NT2/D1 (cell line): Measurements from ENCODE around the gene BLTP3B.

ENCODE experiments used
- SUZ12 ChIP-seq: IDR thresholded peaks from 2 replicates; pipeline ENCODE4 v1.6.1; 2011; ENCODE audit not compliant: insufficient read length, insufficient read depth; ENCODE audit errors: extremely low read depth
- YY1 ChIP-seq: IDR thresholded peaks from 2 replicates; pipeline ENCODE4 v1.6.1; 2011; ENCODE audit not compliant: insufficient read length, insufficient read depth
- ZNF274 ChIP-seq: IDR thresholded peaks from 2 replicates; pipeline ENCODE4 v1.6.1; 2011; ENCODE audit warnings: mild to moderate bottlenecking, low read depth, low read length

DNA sequence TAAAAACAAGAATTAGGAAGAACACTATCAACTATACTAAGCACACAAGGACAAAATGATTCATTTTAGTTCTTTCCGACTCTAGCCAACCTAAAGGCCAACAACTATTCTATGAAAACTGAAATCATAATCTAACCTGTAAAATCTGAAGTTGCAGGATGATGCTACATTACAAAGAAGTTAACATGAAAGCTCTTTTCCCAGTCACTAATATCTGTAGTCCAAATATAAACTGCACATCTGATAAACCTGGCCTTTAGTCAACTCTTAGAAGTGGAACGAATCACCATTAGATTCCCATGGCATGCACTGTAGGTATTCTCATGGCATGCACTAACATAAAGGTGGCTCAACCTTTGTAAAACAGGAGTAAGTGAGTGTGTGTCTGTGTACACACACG is 41.7 kb downstream of the BLTP3B start:
- TF ChIP-seq ZNF274 = no peak
- no peak for TF ChIP-seq YY1
- TF ChIP-seq SUZ12 = no peak
